SH-SY5Y (cell line): ENCODE data around the gene BANK1.

Experiments
- GATA2 ChIP-seq: IDR thresholded peaks from 2 replicates; pipeline ENCODE4 v1.6.1; 2011; ENCODE audit warnings: mild to moderate bottlenecking, low read depth, low read length
- GATA3 ChIP-seq: IDR thresholded peaks from 2 replicates; pipeline ENCODE4 v1.6.1; 2011; ENCODE audit warnings: low read depth, mild to moderate bottlenecking, low read length, moderate library complexity

DNA sequence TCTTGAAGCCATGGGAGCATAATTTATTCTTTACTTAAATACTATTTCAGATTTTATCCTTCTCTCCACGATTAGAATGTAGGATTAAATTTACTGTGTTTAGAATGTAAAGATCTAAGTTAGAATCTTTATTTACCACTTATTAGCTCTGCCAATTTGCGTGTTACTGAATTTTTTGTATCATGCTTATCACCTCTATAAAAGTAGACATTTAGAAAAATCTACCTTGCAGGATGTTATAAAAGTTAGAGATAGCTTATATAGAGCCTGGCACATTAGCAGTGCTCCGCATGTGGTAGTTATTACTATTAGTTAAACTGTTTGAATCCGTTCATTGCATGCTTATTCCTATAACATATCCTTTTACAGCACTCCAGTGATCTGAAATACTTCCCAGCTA is 97.9 kb downstream of the BANK1 start:
- no peak for TF ChIP-seq GATA2
- TF ChIP-seq GATA3, result no peak
